SK-N-MC (cell line): ENCODE results near the gene PELI2.

Experiments
- EZH2 ChIP-seq: fragments of 200-600 bp; sonication (generic); IDR thresholded peaks from one replicate; pipeline ENCODE4 v1.6.1; 2017; ENCODE audit warnings: antibody characterized with exemption
- FOXP2 ChIP-seq: optimal IDR thresholded peaks from 2 replicates; pipeline ENCODE3; 2011; ENCODE audit warnings: mild to moderate bottlenecking, moderate library complexity; ENCODE audit not compliant: insufficient read depth; ENCODE audit errors: extremely low read length, control extremely low read depth
- POLR2AphosphoS5 ChIP-seq: IDR thresholded peaks from 2 replicates; pipeline ENCODE4 v1.6.1; 2012; ENCODE audit warnings: mild to moderate bottlenecking, low read depth, low read length, borderline replicate concordance

GRCh38 chr14:56129092-56129491, 10.9 kb downstream of the PELI2 start:
- no peak for TF ChIP-seq FOXP2
- no peak for TF ChIP-seq EZH2
- no peak for TF ChIP-seq POLR2AphosphoS5
